Upper lobe of left lung (tissue), 6 donors: ENCODE results near the gene JAZF1. TPM values are rescaled to one million over a fixed set of nuclear protein-coding genes. Genes with fewer than 3 reads are reported as not detected.
"Not testable (repeated sequence)": the region's sequence is repeated elsewhere in the genome, so short reads cannot be mapped to it uniquely, and the experiment has no call there.

Experiments used
- ATAC-seq, 2 donors: fragments of 200-7000 bp; cut with Tn5 transposase; one replicate each; pipeline ENCODE4 v1.9.1; 2022; ENCODE audit warnings: mild to moderate bottlenecking in 2 of 2, moderate library complexity in 2 of 2; ENCODE audit not compliant: low FRiP score in 2 of 2
- DNase-seq, 2 donors: peaks; one replicate each; pipeline ENCODE4 v3.0.0-alpha.2; 2019 to 2020
- H3K27ac ChIP-seq, 4 donors: fragments of 200-600 bp; sonication (generic); one replicate each; pipeline ENCODE4 v1.5.1; 2016 to 2019
- H3K27me3 ChIP-seq, 4 donors: fragments of 200-600 bp; sonication (generic); one replicate each; pipeline ENCODE4 v1.5.1; 2017 to 2019
- H3K36me3 ChIP-seq, 4 donors: fragments of 200-600 bp; sonication (generic); one replicate each; pipeline ENCODE4 v1.5.1; 2016 to 2019
- H3K4me1 ChIP-seq, 4 donors: fragments of 200-600 bp; sonication (generic); one replicate each; pipeline ENCODE4 v1.5.1; 2018 to 2019
- H3K4me3 ChIP-seq, 4 donors: fragments of 200-600 bp; sonication (generic); one replicate each; pipeline ENCODE4 v1.5.1; 2017 to 2019; ENCODE audit warnings: mild to moderate bottlenecking in 2 of 4, moderate library complexity in 1 of 4
- H3K9me3 ChIP-seq, 4 donors: fragments of 200-600 bp; sonication (generic); one replicate each; pipeline ENCODE4 v1.5.1; 2018 to 2019
- CTCF ChIP-seq, 6 experiments: fragments of 450-650 bp in 4 of 6; fragments of 200-600 bp in 2 of 6; sonication (generic) in 2 of 6; IDR thresholded peaks; one replicate each; pipeline ENCODE4 v1.5.1; 2016 to 2019; ENCODE audit warnings: antibody characterized with exemption in 6 of 6
- EP300 ChIP-seq, 4 donors: sonication (generic); formaldehyde crosslinking; IDR thresholded peaks; one replicate each; pipeline ENCODE4 v1.5.1; 2017; ENCODE audit warnings: antibody characterized with exemption in 4 of 4, control low read depth in 2 of 4
- POLR2A ChIP-seq, 4 donors: fragments of 450-650 bp; IDR thresholded peaks; one replicate each; pipeline ENCODE4 v1.5.1; 2016 to 2017; ENCODE audit warnings: antibody characterized with exemption in 4 of 4, mild to moderate bottlenecking in 2 of 4
- POLR2AphosphoS5 ChIP-seq, 2 donors: sonication (generic); formaldehyde crosslinking; IDR thresholded peaks; one replicate each; pipeline ENCODE4 v1.5.1; 2017; ENCODE audit warnings: antibody characterized with exemption in 2 of 2
- WGBS, 2 donors: methylation state at CpG; one replicate each; pipeline ENCODE4 v1.1.5; 2017 to 2018; 5-methylcytosine and 5-hydroxymethylcytosine counted together
- total RNA-seq, 6 donors: library from RNA; depleted of rRNA in 4 of 6; stranded (reverse); fragments of >200 nt in 4 of 6; gene quantifications; one replicate each; pipeline versions ENCODE4 v1.1.0 to v1.2.1, GENCODE V29; 2016 to 2021
- donor health status: DM: no; HTN: no; CAD: no; lungs with moderate emphysema.
- donor health status: DM: no; HTN: yes; CAD: no; lungs with severe emphysema.

The JAZF1 gene
- total RNA-seq, 6 donors from 2014 or later, result 4.2 to 19.4 (median 12.4) TPM

- H3K9me3 ChIP-seq, result no peaks in the 10 kb centered on the region
- no peak for DNase-seq
- ATAC-seq, result no peak
- no peak overlapping the region for H3K27ac ChIP-seq
- no peak overlapping the region for H3K4me3 ChIP-seq
- 90 to 94% methylated on average over 3 of the region's 3 CpGs for WGBS, 2 donors
- H3K36me3 ChIP-seq, result no peaks in the 10 kb centered on the region
- no peak for TF ChIP-seq CTCF (IDR thresholded peaks at IDR 0.05)
- no peak for TF ChIP-seq EP300 (IDR thresholded peaks at IDR 0.05)
- TF ChIP-seq POLR2A (IDR thresholded peaks at IDR 0.05), result no peak
- no peak for TF ChIP-seq POLR2AphosphoS5 (IDR thresholded peaks at IDR 0.05)
- H3K27me3 ChIP-seq, result no peaks in the 10 kb centered on the region
- H3K4me1 ChIP-seq, result no peaks in the 10 kb centered on the region
Measured at GRCh38 chr7:27889800-27890199, 290.8 kb downstream of the JAZF1 start.

- no peak for TF ChIP-seq POLR2AphosphoS5 (IDR thresholded peaks at IDR 0.05)
- TF ChIP-seq EP300 (IDR thresholded peaks at IDR 0.05), result no peak
- no peak for TF ChIP-seq POLR2A (IDR thresholded peaks at IDR 0.05)
- no peak for TF ChIP-seq CTCF (IDR thresholded peaks at IDR 0.05)
- H3K27ac ChIP-seq, result no peak overlapping the region
- ATAC-seq (no peak), DNase-seq (no peak)
- H3K4me1 ChIP-seq, result no peaks in the 10 kb centered on the region
- 92 to 97% methylated on average over 5 of the region's 5 CpGs for WGBS, 2 donors
- no peak overlapping the region for H3K4me3 ChIP-seq
- H3K9me3 ChIP-seq, result no peaks in the 10 kb centered on the region
- H3K27me3 ChIP-seq, result no peaks in the 10 kb centered on the region
- H3K36me3 ChIP-seq, result no peaks in the 10 kb centered on the region
Measured at GRCh38 chr7:27888736-27889135, 291.9 kb downstream of the JAZF1 start.

GRCh38 chr7:27886710-27887109 lies 293.9 kb downstream of the JAZF1 start:
- 88% methylated on average over 3 of the region's 3 CpGs for WGBS, 2 donors
- H3K4me1 ChIP-seq, H3K27me3 ChIP-seq, H3K36me3 ChIP-seq, ATAC-seq, H3K9me3 ChIP-seq, DNase-seq, H3K4me3 ChIP-seq, H3K27ac ChIP-seq: not testable (repeated sequence)

GRCh38 chr7:27885652-27886051 lies 294.9 kb downstream of the JAZF1 start:
- DNase-seq (no peak), ATAC-seq (no peak)
- peaks cover 0 to 2% (median 0%) of the 10 kb centered on the region in 4 donors for H3K27me3 ChIP-seq
- no peaks in the 10 kb centered on the region for H3K36me3 ChIP-seq
- no peak overlapping the region for H3K27ac ChIP-seq
- no peak overlapping the region for H3K4me3 ChIP-seq
- H3K9me3 ChIP-seq, result no peaks in the 10 kb centered on the region
- no peak for TF ChIP-seq CTCF (IDR thresholded peaks at IDR 0.05)
- TF ChIP-seq POLR2A (IDR thresholded peaks at IDR 0.05), result no peak
- no peaks in the 10 kb centered on the region for H3K4me1 ChIP-seq
- WGBS, 2 donors, result 90 to 95% methylated on average over 2 of the region's 2 CpGs

GRCh38 chr7:27883696-27884095 lies 296.9 kb downstream of the JAZF1 start:
- WGBS, 2 donors, result 63 to 67% methylated on average over 4 of the region's 4 CpGs
- no peak for TF ChIP-seq POLR2A (IDR thresholded peaks at IDR 0.05)
- TF ChIP-seq EP300 (IDR thresholded peaks at IDR 0.05), result no peak
- no peak for TF ChIP-seq CTCF (IDR thresholded peaks at IDR 0.05)
- TF ChIP-seq POLR2AphosphoS5 (IDR thresholded peaks at IDR 0.05), result no peak
- H3K36me3 ChIP-seq, result no peaks in the 10 kb centered on the region
- ATAC-seq (no peak), DNase-seq (no peak)
- peaks cover 0 to 2% (median 0%) of the 10 kb centered on the region in 4 donors for H3K27me3 ChIP-seq
- H3K9me3 ChIP-seq, result no peaks in the 10 kb centered on the region
- no peaks in the 10 kb centered on the region for H3K4me1 ChIP-seq
- H3K4me3 ChIP-seq, result no peak overlapping the region
- peak overlapping the region in 1 of 4 donors; percentile 44 for H3K27ac ChIP-seq
